B cell (primary cell): ENCODE data around the gene FOXK1. TPM values are rescaled to one million over a fixed set of nuclear protein-coding genes. Genes with fewer than 3 reads are reported as not detected.
"Not testable (repeated sequence)": the region's sequence is repeated elsewhere in the genome, so short reads cannot be mapped to it uniquely, and the experiment has no call there.

ENCODE experiments used
- ATAC-seq: fragments of 200-7000 bp; cut with Tn5 transposase; one replicate; pipeline ENCODE4 v1.10.0; 2021; ENCODE audit warnings: low read depth, mild to moderate bottlenecking, moderate number of reproducible peaks, moderate library complexity
- CTCF ChIA-PET: fragments of 350-600 bp; sonication (Branson Sonifier 250); formaldehyde crosslinking; loops from one replicate; lab custom pipeline; 2021; ENCODE audit warnings: antibody characterized with exemption, inconsistent platforms; lab: Charles Lee
- POLR2A ChIA-PET: fragments of 350-600 bp; sonication (Branson Sonifier 250); formaldehyde crosslinking; loops from one replicate; lab custom pipeline; 2021; ENCODE audit warnings: antibody characterized with exemption; lab: Charles Lee
- DNase-seq: peaks from one replicate; pipeline ENCODE4 v3.0.0; 2013
- H2AFZ ChIP-seq: 2 replicates; pipeline ENCODE4 v1.6.1; 2012; ENCODE audit warnings: mild to moderate bottlenecking, low read depth, low read length; ENCODE audit not compliant: insufficient read depth, poor library complexity, severe bottlenecking
- H3K27ac ChIP-seq, 2 donors: 1 replicate in 1 of 2; 2 replicates in 1 of 2; pipeline ENCODE4 v1.5.1; 2012 to 2013; ENCODE audit warnings: low read length in 2 of 2, mild to moderate bottlenecking in 2 of 2, moderate library complexity in 1 of 2
- H3K27me3 ChIP-seq, 4 experiments: fragments of 200-600 bp in 1 of 4; sonication (generic) in 1 of 4; replicated peaks in 1 of 4; 1 replicate in 2 of 4; 2 replicates in 2 of 4; pipeline versions ENCODE4 v1.6.1 to v1.7.0; 2013 to 2016; ENCODE audit warnings: low read length in 3 of 4, mild to moderate bottlenecking in 2 of 4, mixed read lengths in 1 of 4, moderate library complexity in 1 of 4; ENCODE audit not compliant: insufficient read depth in 4 of 4, control insufficient read depth in 3 of 4; ENCODE audit errors: control extremely low read depth in 1 of 4
- H3K36me3 ChIP-seq, 2 experiments: replicated peaks in 1 of 2; 1 replicate in 1 of 2; 2 replicates in 1 of 2; pipeline versions ENCODE4 v1.6.1 to v1.7.1; 2013; ENCODE audit warnings: low read length in 1 of 2; ENCODE audit not compliant: insufficient read depth in 2 of 2, control insufficient read depth in 1 of 2; ENCODE audit errors: control extremely low read depth in 1 of 2, extremely low read depth in 1 of 2
- H3K4me1 ChIP-seq, 2 donors: fragments of 200-600 bp in 1 of 2; sonication (generic) in 1 of 2; 1 replicate in 1 of 2; 2 replicates in 1 of 2; pipeline versions ENCODE4 v1.5.1 to v1.6.1; 2013 to 2017; ENCODE audit warnings: low read length in 2 of 2; ENCODE audit not compliant: control insufficient read depth in 2 of 2, insufficient read depth in 2 of 2
- H3K4me2 ChIP-seq: replicated peaks from 2 replicates; pipeline ENCODE3; 2012; ENCODE audit warnings: mild to moderate bottlenecking, low read depth, low read length; ENCODE audit not compliant: poor library complexity, severe bottlenecking
- H3K4me3 ChIP-seq, 5 experiments: fragments of 200-600 bp in 1 of 5; sonication (generic) in 1 of 5; 1 replicate in 3 of 5; 2 replicates in 2 of 5; pipeline versions ENCODE4 v1.5.1 to v1.7.0; 2011 to 2016; ENCODE audit warnings: low read length in 4 of 5, mild to moderate bottlenecking in 4 of 5, low read depth in 2 of 5, control low read depth in 1 of 5, moderate library complexity in 1 of 5; ENCODE audit not compliant: insufficient read depth in 1 of 5; ENCODE audit errors: control extremely low read depth in 1 of 5, extremely low read depth in 1 of 5
- H3K79me2 ChIP-seq: fragments of 200-600 bp; sonication (generic); one replicate; pipeline ENCODE4 v1.6.0; 2016; ENCODE audit warnings: low read length; ENCODE audit not compliant: control insufficient read depth, insufficient read depth
- H3K9ac ChIP-seq: fragments of 200-600 bp; sonication (generic); 2 replicates; pipeline ENCODE4 v1.6.1; 2017; ENCODE audit warnings: mild to moderate bottlenecking, low read length, moderate library complexity
- H3K9me3 ChIP-seq, 3 donors: one replicate each; pipeline versions ENCODE4 v1.6.1 to v1.7.1; 2013; ENCODE audit warnings: low read length in 2 of 3; ENCODE audit not compliant: control insufficient read depth in 2 of 3, insufficient read depth in 1 of 3; ENCODE audit errors: control extremely low read depth in 1 of 3
- H4K20me1 ChIP-seq: 2 replicates; pipeline ENCODE4 v1.6.0; 2012; ENCODE audit warnings: mild to moderate bottlenecking, low read length; ENCODE audit not compliant: insufficient read depth, control insufficient read depth, poor library complexity, severe bottlenecking
- H3K27ac Mint-ChIP-seq: one replicate; pipeline ENCODE4 v1.8.0; 2021; ENCODE audit warnings: mixed read lengths
- H3K27me3 Mint-ChIP-seq: one replicate; pipeline ENCODE4 v1.8.0; 2021; ENCODE audit warnings: mixed read lengths
- H3K4me1 Mint-ChIP-seq: one replicate; pipeline ENCODE4 v1.8.0; 2021; ENCODE audit warnings: mixed read lengths
- H3K4me3 Mint-ChIP-seq: one replicate; pipeline ENCODE4 v1.8.0; 2021; ENCODE audit warnings: mixed read lengths
- H3K9me3 Mint-ChIP-seq: one replicate; pipeline ENCODE4 v1.8.0; 2022; ENCODE audit warnings: mixed read lengths; ENCODE audit not compliant: insufficient read depth
- CTCF ChIP-seq: fragments of 200-600 bp; IDR thresholded peaks from one replicate; pipeline ENCODE4 v1.8.0; 2022; ENCODE audit warnings: antibody characterized with exemption, mild to moderate bottlenecking
- EZH2 ChIP-seq: IDR thresholded peaks from 2 replicates; pipeline ENCODE4 v1.6.1; 2012; ENCODE audit warnings: borderline replicate concordance, low read depth, mild to moderate bottlenecking, moderate library complexity, low read length; ENCODE audit not compliant: insufficient read depth, poor library complexity, severe bottlenecking
- WGBS: methylation state at CpG from one replicate; pipeline ENCODE4 v1.1.5; 2013; ENCODE audit warnings: missing lambda C conversion rate; ENCODE audit not compliant: insufficient coverage; 5-methylcytosine and 5-hydroxymethylcytosine counted together
- intact Hi-C: fragments of 100-400 bp; cut with micrococcal nuclease; formaldehyde crosslinking; loops from one replicate; pipeline ENCODE4 v1.10.0; 2022
- polyA plus RNA-seq: library from polyadenylated mRNA; depleted of rRNA; stranded (reverse); fragments of >200 nt; gene quantifications from 2 replicates; pipeline ENCODE4 v1.2.3, GENCODE V29; 2012
- total RNA-seq, 2 donors: library from RNA; stranded (reverse); fragments of 120-200 nt in 1 of 2; gene quantifications; 1 replicate in 1 of 2; 2 replicates in 1 of 2; pipeline versions ENCODE4 v1.2.3 to v1.2.4, GENCODE V29; 2013 to 2022

FOXK1 gene
- total and polyA plus RNA-seq, 2 donors (not counting 1 experiment from before 2014, with no cell fraction given) = 17.9 to 56.2 TPM

GRCh38 chr7:4642468-4643203, 39.5 kb upstream of the FOXK1 start:
- ATAC-seq = no peak
- Mint-ChIP-seq H3K4me3 (peak overlapping the region; percentile 86), H3K4me1 (peaks cover 11% of the 10 kb centered on the region), H3K27ac (peak overlapping the region; percentile 87), H3K27me3 (no peaks in the 10 kb centered on the region), H3K9me3 (no peaks in the 10 kb centered on the region)
- Histone ChIP-seq H3K9me3 (peaks cover 0 to 8% (median 0%) of the 10 kb centered on the region in 3 donors), H3K9ac (peak overlapping the region; percentile 77), H3K4me3 (peak overlapping the region; percentile 57 to 83 (median 79)), H3K4me1 (peaks cover 5 to 13% of the 10 kb centered on the region in 2 donors), H3K36me3 (no peaks in the 10 kb centered on the region), H4K20me1 (no peaks in the 10 kb centered on the region), H3K27me3 (peaks cover 0 to under 1% (median 0%) of the 10 kb centered on the region in 4 experiments), H3K27ac (peak overlapping the region; percentile 83 to 90), H3K79me2 (no peaks in the 10 kb centered on the region), H2AFZ (peak overlapping the region; percentile 97), H3K4me2 (peak overlapping the region; percentile 97)
- ChIA-PET POLR2A (interaction anchor here (1.4 to 2.0 kb wide), 2 partner anchors 40 to 103 kb away, joined by 6 to 37 read pairs; partner anchors contain the start of gene FOXK1), CTCF (interaction anchor here (1.0 to 2.0 kb wide), 5 partner anchors 31 to 150 kb away, joined by 3 to 36 read pairs (median 5); partner anchors contain the start of gene FOXK1)
- DNase-seq = no peak
- TF ChIP-seq EZH2 (no peak), CTCF (no peak)
- 37% methylated on average over 14 of the region's 20 CpGs for WGBS
- intact Hi-C loops = no loop called here

GRCh38 chr7:4643204-4643471, 39.0 kb upstream of the FOXK1 start:
- H3K27me3 ChIP-seq, H3K79me2 ChIP-seq, H3K4me2 ChIP-seq, DNase-seq, POLR2A ChIA-PET, H3K27ac Mint-ChIP-seq, intact Hi-C loops, H3K27me3 Mint-ChIP-seq, ATAC-seq, H3K36me3 ChIP-seq, H3K4me3 ChIP-seq, H3K9ac ChIP-seq, H3K27ac ChIP-seq, H3K9me3 Mint-ChIP-seq, H3K9me3 ChIP-seq, H4K20me1 ChIP-seq: not testable (repeated sequence)
- no CpG with 5 or more reads among the region's 5 CpGs for WGBS
- H3K4me3 Mint-ChIP-seq = peak overlapping the region; percentile 86
- H3K4me1 Mint-ChIP-seq = peaks cover 11% of the 10 kb centered on the region
- Histone ChIP-seq H2AFZ (peak overlapping the region; percentile 97), H3K4me1 (peaks cover 5 to 13% of the 10 kb centered on the region in 2 donors)
- CTCF ChIA-PET = interaction anchor here (1.0 kb wide), 1 partner anchor 42 kb away, joined by 4 read pairs; no protein-coding TSS in a partner anchor
